Activated B cell treated with CpG ODN at 0.5 μM for 24 hours (primary cell): ENCODE data around the gene HLA-DMB. TPM values are rescaled to one million over a fixed set of nuclear protein-coding genes. Genes with fewer than 3 reads are reported as not detected.

ENCODE experiments used
- ATAC-seq: fragments of 200-7000 bp; cut with Tn5 transposase; one replicate; pipeline ENCODE4 v1.10.0; 2021; ENCODE audit warnings: low read depth, mild to moderate bottlenecking, moderate library complexity
- CTCF ChIA-PET: fragments of 350-600 bp; sonication (Branson Sonifier 250); formaldehyde crosslinking; loops from one replicate; lab custom pipeline; 2021; ENCODE audit warnings: antibody characterized with exemption; lab: Charles Lee
- POLR2A ChIA-PET: fragments of 350-600 bp; sonication (Branson Sonifier 250); formaldehyde crosslinking; loops from one replicate; lab custom pipeline; 2021; ENCODE audit warnings: antibody characterized with exemption; lab: Charles Lee
- DNase-seq: peaks from one replicate; pipeline ENCODE4 v3.0.0; 2022
- H3K27ac Mint-ChIP-seq: one replicate; pipeline ENCODE4 v1.8.0; 2020; ENCODE audit warnings: mixed read lengths
- H3K27me3 Mint-ChIP-seq: one replicate; pipeline ENCODE4 v1.8.0; 2021; ENCODE audit warnings: mixed read lengths
- H3K36me3 Mint-ChIP-seq: one replicate; pipeline ENCODE4 v1.8.0; 2021; ENCODE audit warnings: low read depth, mixed read lengths
- H3K4me1 Mint-ChIP-seq: one replicate; pipeline ENCODE4 v1.8.0; 2021; ENCODE audit warnings: mixed read lengths
- H3K4me3 Mint-ChIP-seq: one replicate; pipeline ENCODE4 v1.8.0; 2020; ENCODE audit warnings: mild to moderate bottlenecking, mixed read lengths
- H3K9me3 Mint-ChIP-seq: one replicate; pipeline ENCODE4 v1.8.0; 2020; ENCODE audit warnings: mixed read lengths
- CTCF ChIP-seq: fragments of 200-600 bp; IDR thresholded peaks from one replicate; pipeline ENCODE4 v1.8.0; 2022; ENCODE audit warnings: antibody characterized with exemption, mild to moderate bottlenecking
- intact Hi-C: fragments of 100-400 bp; cut with micrococcal nuclease; formaldehyde crosslinking; loops from one replicate; pipeline ENCODE4 v1.15.1; 2024
- total RNA-seq: library from RNA; stranded (reverse); gene quantifications from 2 replicates; pipeline ENCODE4 v1.2.3, GENCODE V29; 2022

The HLA-DMB gene
- total RNA-seq, 1 donor from 2014 or later: 365 TPM

GRCh38 chr6:32933661-32934085, 7.2 kb downstream of the HLA-DMB start:
- ATAC-seq (peak; percentile 54), DNase-seq (peak; percentile 60)
- CTCF ChIA-PET: interaction anchor here (0.6 to 12.7 kb wide), 26 partner anchors 8 to 315 kb away, joined by 3 to 151 read pairs (median 5); partner anchors contain the start of genes BRD2, HLA-DMA and TAP2
- Mint-ChIP-seq H3K27ac (peak overlapping the region; percentile 79), H3K36me3 (peaks cover 62% of the 10 kb centered on the region), H3K27me3 (no peaks in the 10 kb centered on the region), H3K4me1 (peaks cover 92% of the 10 kb centered on the region), H3K4me3 (no peak overlapping the region), H3K9me3 (no peaks in the 10 kb centered on the region)
- POLR2A ChIA-PET: interaction anchor here (0.6 to 16.1 kb wide), 20 partner anchors 8 to 179 kb away, joined by 3 to 1150 read pairs (median 4); partner anchors contain the start of genes BRD2, HLA-DMA, HLA-DMB and PSMB9
- intact Hi-C loops: loop anchor here (1.0 to 2.0 kb wide), 6 partner anchors 8 to 51 kb away; partner anchors contain the start of genes HLA-DMA and HLA-DMB
- peak; percentile 65 for TF ChIP-seq CTCF

- POLR2A ChIA-PET: interaction anchor here (0.9 to 16.1 kb wide), 10 partner anchors 10 to 89 kb away, joined by 3 to 1150 read pairs (median 38); partner anchors contain the start of genes BRD2, HLA-DMA and HLA-DMB
- Mint-ChIP-seq H3K27ac (peak overlapping the region; percentile 85), H3K27me3 (no peaks in the 10 kb centered on the region), H3K36me3 (peaks cover 48% of the 10 kb centered on the region), H3K4me3 (no peak overlapping the region), H3K9me3 (no peaks in the 10 kb centered on the region), H3K4me1 (peaks cover 84% of the 10 kb centered on the region)
- TF ChIP-seq CTCF: no peak
- intact Hi-C loops: loop anchor here (2.0 kb wide), 1 partner anchor 41 kb away; no protein-coding TSS in a partner anchor
- no peak for DNase-seq
- CTCF ChIA-PET: interaction anchor here (1.2 to 5.4 kb wide), 9 partner anchors 11 to 94 kb away, joined by 4 to 99 read pairs (median 33); partner anchors contain the start of genes HLA-DMA and TAP2
- no peak for ATAC-seq
These were observed 8.5 kb downstream of the HLA-DMB start for GRCh38 chr6:32932132-32932868.

- intact Hi-C loops: loop anchor here (2.0 kb wide), 1 partner anchor 14 kb away; no protein-coding TSS in a partner anchor
- H3K27ac Mint-ChIP-seq: peak overlapping the region; percentile 85
These were observed 9.6 kb downstream of the HLA-DMB start for GRCh38 chr6:32931211-32931610.

GRCh38 chr6:32922083-32922482, 18.7 kb downstream of the HLA-DMB start:
- H3K4me1 Mint-ChIP-seq: peaks cover 66% of the 10 kb centered on the region
- ATAC-seq: no peak

More at GRCh38 chr6:32931211-32931610, 9.6 kb downstream of the HLA-DMB start:
- ChIA-PET CTCF (interaction anchor here (3.5 to 5.4 kb wide), 2 partner anchors 44 to 54 kb away, joined by 33 to 67 read pairs; no protein-coding TSS in a partner anchor), POLR2A (interaction anchor here (1.3 to 16.1 kb wide), 6 partner anchors 10 to 41 kb away, joined by 3 to 1150 read pairs (median 122); partner anchors contain the start of genes BRD2, HLA-DMA and HLA-DMB)
- peaks cover 38% of the 10 kb centered on the region for H3K36me3 Mint-ChIP-seq
- no peak for TF ChIP-seq CTCF
- ATAC-seq: no peak
- H3K4me1 Mint-ChIP-seq: peaks cover 78% of the 10 kb centered on the region
- no peak overlapping the region for H3K4me3 Mint-ChIP-seq
- no peaks in the 10 kb centered on the region for H3K27me3 Mint-ChIP-seq
- DNase-seq: no peak
- no peaks in the 10 kb centered on the region for H3K9me3 Mint-ChIP-seq

More at GRCh38 chr6:32922083-32922482, 18.7 kb downstream of the HLA-DMB start:
- intact Hi-C loops: no loop called here
- ChIA-PET CTCF (interaction anchor here (1.0 to 4.1 kb wide), 3 partner anchors 11 to 62 kb away, joined by 3 to 27 read pairs (median 3); partner anchors contain the start of gene HLA-DMA), POLR2A (interaction anchor here (0.6 to 6.1 kb wide), 6 partner anchors 12 to 82 kb away, joined by 3 to 37 read pairs (median 26); partner anchors contain the start of genes BRD2 and HLA-DMB)
- DNase-seq: no peak
- TF ChIP-seq CTCF: no peak
- Mint-ChIP-seq H3K36me3 (no peaks in the 10 kb centered on the region), H3K27ac (peak overlapping the region; percentile 81), H3K4me3 (peak overlapping the region; percentile 28), H3K9me3 (no peaks in the 10 kb centered on the region), H3K27me3 (no peaks in the 10 kb centered on the region)
